ENCODE data around the gene GRXCR1. TPM values are rescaled to one million over a fixed set of nuclear protein-coding genes. Genes with fewer than 3 reads are reported as not detected.

GRXCR1 gene
- total RNA-seq, 1 donor from 2014 or later = not detected

GRCh38 chr4:43071069-43071468 lies 178.6 kb downstream of the GRXCR1 start:
- Histone ChIP-seq H3K4me3 (ENCODE audit: low read depth, low read length) (no peak overlapping the region), H3K27me3 (ENCODE audit: control insufficient read depth, insufficient read depth, low read length) (no peaks in the 10 kb centered on the region), H3K36me3 (ENCODE audit: control insufficient read depth, insufficient read depth, low read length) (no peaks in the 10 kb centered on the region)
- DNase-seq (ENCODE audit: low read depth) = no peak
- no peak for TF ChIP-seq CTCF (IDR thresholded peaks at IDR 0.05; ENCODE audit: insufficient read depth, low read length, poor library complexity, severe bottlenecking)

Other genes starting within 250 kb of the GRXCR1 start
- 2.5 and 3.3 TPM in 2 replicates for gene ATP8A1, start 235.6 kb upstream of the GRXCR1 start, total RNA-seq